GM12801 (cell line): Measurements from ENCODE around the gene DOK3.

Source experiments
- TF ChIP-seq, protein P1 (sequence below): IDR thresholded peaks from one replicate; pipeline ENCODE4 v1.5.1; 2011; ENCODE audit warnings: control low read depth; ENCODE audit not compliant: insufficient read length; ENCODE audit errors: extremely low read depth

DOK3 gene

DNA sequence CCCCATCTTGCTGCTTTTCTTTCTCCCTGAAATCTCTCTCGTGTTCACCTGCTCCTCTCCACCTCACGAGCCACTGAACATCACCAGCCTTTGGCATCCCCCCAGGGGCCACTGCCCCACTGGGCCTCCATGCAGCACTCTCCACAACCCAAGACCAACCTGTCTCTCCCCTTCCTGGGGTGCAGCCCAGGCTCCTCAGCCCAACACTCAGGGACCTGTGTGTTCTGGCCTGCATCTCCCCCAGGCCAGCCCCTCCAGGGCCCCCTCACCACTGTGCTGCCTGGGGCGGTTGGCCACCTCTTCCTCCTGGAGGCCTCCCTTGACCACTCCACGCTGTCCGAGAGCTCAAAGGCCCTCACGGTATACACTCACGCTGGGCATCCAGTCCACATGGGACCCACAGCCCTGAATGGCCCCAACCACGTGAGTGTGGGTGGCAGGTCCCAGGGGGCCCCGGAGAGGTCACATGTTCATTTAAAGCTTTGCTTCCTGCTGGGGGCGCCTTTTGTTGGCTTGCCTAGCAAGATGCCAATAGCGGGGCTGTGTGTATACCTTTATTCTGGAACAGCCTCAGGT lies 453 bp upstream of the DOK3 start:
- TF ChIP-seq, protein P1, sequence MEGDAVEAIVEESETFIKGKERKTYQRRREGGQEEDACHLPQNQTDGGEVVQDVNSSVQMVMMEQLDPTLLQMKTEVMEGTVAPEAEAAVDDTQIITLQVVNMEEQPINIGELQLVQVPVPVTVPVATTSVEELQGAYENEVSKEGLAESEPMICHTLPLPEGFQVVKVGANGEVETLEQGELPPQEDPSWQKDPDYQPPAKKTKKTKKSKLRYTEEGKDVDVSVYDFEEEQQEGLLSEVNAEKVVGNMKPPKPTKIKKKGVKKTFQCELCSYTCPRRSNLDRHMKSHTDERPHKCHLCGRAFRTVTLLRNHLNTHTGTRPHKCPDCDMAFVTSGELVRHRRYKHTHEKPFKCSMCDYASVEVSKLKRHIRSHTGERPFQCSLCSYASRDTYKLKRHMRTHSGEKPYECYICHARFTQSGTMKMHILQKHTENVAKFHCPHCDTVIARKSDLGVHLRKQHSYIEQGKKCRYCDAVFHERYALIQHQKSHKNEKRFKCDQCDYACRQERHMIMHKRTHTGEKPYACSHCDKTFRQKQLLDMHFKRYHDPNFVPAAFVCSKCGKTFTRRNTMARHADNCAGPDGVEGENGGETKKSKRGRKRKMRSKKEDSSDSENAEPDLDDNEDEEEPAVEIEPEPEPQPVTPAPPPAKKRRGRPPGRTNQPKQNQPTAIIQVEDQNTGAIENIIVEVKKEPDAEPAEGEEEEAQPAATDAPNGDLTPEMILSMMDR: no peak

GRCh38 chr5:177508837-177509236 lies 789 bp downstream of the DOK3 start:
- TF ChIP-seq, protein P1: no peak

- TF ChIP-seq, protein P1: no peak
These were observed 1.4 kb downstream of the DOK3 start for GRCh38 chr5:177508221-177508611.

DNA sequence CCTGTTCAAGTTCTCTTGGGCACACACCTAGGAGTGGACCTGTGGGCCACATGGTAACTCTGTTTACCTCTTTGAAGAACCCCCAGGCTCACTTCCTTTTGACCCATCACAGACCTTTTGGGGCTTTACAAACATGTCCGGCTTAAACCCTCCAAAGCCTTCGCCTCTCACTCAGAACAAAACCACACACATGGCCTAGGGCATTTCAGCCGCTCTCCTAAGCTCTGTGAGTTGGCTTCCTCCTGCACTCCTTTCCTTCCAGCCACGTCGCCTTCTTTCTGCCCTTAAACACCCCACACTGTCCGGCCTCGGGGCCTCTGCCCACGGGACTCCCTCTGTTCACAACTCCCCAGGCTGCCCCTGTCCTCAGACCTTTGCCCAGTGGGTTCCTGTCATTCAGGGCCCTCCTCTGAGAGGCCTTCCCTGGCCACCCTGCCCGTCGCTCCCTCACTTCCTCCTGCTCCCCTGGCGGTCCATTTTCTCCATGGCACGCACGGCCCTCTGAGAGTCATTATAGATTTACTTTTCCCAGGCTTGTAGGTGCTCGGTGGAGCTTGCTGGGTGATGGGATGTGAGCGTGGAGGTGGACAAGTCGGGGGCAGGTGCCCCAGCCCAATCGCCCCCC lies 1.9 kb downstream of the DOK3 start:
- TF ChIP-seq, protein P1: no peak

DNA sequence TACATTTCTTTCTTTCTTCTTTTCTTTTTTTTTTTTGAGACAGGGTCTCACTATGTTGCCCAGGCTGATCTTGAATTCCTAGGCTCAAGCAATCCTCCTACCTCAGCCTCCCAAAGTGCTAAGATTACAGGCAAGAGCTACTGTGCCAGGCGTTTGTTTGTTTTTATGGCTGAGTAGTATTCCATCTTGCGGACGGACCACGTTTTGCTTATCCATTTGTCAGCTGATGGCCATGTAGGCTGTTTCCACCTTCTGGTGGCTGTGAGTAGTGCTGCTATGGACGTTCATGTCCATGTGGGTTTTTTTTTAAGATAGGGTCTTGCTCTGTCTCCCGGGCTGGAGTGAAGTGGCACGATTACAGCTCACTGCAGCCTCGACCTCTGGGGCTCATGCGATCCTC lies 2.5 kb downstream of the DOK3 start:
- TF ChIP-seq, protein P1: no peak

DNA sequence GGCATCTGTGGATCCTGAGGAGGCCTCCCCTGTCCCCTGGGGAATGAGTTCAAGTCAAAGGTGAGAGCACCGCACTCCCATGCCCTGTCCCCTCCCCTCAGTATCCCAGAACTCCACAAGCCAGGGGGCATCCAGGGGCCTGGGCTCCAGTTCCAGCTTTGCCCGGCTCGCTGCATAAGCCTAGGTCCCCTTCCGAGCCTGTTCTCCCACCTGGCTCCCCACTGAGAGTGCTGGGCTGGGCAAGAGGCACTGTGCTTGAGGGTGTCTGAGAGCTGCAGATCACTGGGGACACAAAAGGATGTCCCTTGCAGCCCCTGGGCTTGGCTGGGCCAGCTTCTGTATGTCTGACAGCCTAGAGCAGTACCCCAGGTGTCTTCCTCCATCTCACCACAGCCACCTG lies 4.6 kb downstream of the DOK3 start:
- TF ChIP-seq, protein P1: no peak

- TF ChIP-seq, protein P1: no peak
These were observed 5.3 kb downstream of the DOK3 start for GRCh38 chr5:177504086-177505056.
